ENCODE data around the gene IZUMO3. TPM values are rescaled to one million over a fixed set of nuclear protein-coding genes. Genes with fewer than 3 reads are reported as not detected.
"Not testable (repeated sequence)": the region's sequence is repeated elsewhere in the genome, so short reads cannot be mapped to it uniquely, and the experiment has no call there.

The IZUMO3 gene
- total RNA-seq, 1 experiment from 2014 or later, result not detected

DNA sequence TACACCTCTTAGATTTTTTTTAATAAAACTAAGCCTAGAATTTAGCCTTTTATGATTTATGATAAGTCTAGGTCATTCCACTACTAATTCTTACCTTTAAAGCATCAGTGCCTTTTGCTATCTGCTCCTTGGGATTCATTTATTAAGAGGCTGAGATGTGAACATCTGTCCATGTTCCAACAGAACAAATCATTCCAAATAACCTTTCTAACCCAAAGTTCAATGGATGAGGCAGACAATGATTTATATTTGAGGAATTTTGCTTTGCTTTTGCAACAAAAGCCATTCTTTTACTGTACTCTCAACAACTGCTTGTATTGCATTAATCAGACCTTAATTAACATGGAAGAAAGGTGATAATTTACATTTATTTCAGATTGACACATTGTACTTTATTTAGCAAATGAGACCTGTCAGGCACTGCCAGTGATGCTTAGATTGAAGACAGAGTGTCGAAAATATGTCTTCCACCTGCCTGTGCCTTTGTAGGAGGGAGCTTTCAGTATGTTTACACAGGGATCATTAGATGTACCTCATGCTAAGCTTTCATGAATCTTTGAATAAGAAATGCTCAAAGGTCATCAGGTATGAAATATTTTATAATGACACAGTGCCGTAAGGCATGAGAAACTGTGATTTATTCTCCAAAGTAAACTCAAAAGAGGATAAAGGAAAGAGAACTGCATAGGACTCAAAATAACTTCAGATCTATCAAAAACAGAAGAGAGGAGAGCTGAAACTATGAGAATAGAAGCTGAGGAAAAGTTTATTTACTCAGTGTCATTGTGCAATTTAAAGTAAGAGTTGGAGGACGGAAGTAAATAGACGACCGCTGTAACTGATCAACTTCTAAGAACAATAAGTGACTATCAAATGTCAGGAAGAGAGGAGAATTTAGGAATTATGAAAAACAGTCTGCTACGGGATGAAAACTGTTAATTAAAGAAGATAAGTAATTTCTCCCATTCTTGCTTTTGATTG is 36.7 kb upstream of the IZUMO3 start:
- intact Hi-C loops (cut with micrococcal nuclease; ENCODE audit: unreplicated experiment) (no loop called here), in situ Hi-C loops (cut with HindIII; ENCODE audit: low pct_unique_long_range_greater_than_20kb, low sequenced_read_pairs) (no loop called here)
- Histone ChIP-seq H3K9me3 (ENCODE audit: control insufficient read depth, insufficient read depth, low read depth, low read length) (no peaks in the 10 kb centered on the region), H3K27me3 (ENCODE audit: control insufficient read depth, insufficient read depth, low read length) (no peaks in the 10 kb centered on the region), H3K27ac (ENCODE audit: low read length) (no peak overlapping the region), H3K4me1 (ENCODE audit: control insufficient read depth, insufficient read depth, low read length) (no peaks in the 10 kb centered on the region), H3K36me3 (ENCODE audit: control insufficient read depth, insufficient read depth, low read length) (no peaks in the 10 kb centered on the region), H3K4me3 (ENCODE audit: low read depth in 2 of 2, low read length in 2 of 2) (no peak overlapping the region)
- DNase-seq (ENCODE audit: low read depth, low spot score) (no peak), ATAC-seq (no peak)
- no TSS peak for BruUV-seq (replicated peaks)
- POLR2A ChIA-PET, result no interaction called here
- TF ChIP-seq, protein P1, sequence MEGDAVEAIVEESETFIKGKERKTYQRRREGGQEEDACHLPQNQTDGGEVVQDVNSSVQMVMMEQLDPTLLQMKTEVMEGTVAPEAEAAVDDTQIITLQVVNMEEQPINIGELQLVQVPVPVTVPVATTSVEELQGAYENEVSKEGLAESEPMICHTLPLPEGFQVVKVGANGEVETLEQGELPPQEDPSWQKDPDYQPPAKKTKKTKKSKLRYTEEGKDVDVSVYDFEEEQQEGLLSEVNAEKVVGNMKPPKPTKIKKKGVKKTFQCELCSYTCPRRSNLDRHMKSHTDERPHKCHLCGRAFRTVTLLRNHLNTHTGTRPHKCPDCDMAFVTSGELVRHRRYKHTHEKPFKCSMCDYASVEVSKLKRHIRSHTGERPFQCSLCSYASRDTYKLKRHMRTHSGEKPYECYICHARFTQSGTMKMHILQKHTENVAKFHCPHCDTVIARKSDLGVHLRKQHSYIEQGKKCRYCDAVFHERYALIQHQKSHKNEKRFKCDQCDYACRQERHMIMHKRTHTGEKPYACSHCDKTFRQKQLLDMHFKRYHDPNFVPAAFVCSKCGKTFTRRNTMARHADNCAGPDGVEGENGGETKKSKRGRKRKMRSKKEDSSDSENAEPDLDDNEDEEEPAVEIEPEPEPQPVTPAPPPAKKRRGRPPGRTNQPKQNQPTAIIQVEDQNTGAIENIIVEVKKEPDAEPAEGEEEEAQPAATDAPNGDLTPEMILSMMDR (IDR thresholded peaks at IDR 0.05), result no peak
- TF ChIP-seq REST (IDR thresholded peaks at IDR 0.05; ENCODE audit: insufficient read depth in 1 of 2, low read depth in 2 of 2, low read length in 1 of 2) (no peak), TCF7L2 (IDR thresholded peaks at IDR 0.05; ENCODE audit: low read depth, low read length) (no peak), POLR2AphosphoS5 (IDR thresholded peaks at IDR 0.05; ENCODE audit: low read depth, low read length) (no peak), SIN3A (IDR thresholded peaks at IDR 0.05; ENCODE audit: borderline replicate concordance, insufficient read depth, low read depth, low read length) (no peak)
- CTCF ChIA-PET, result no interaction called here

DNA sequence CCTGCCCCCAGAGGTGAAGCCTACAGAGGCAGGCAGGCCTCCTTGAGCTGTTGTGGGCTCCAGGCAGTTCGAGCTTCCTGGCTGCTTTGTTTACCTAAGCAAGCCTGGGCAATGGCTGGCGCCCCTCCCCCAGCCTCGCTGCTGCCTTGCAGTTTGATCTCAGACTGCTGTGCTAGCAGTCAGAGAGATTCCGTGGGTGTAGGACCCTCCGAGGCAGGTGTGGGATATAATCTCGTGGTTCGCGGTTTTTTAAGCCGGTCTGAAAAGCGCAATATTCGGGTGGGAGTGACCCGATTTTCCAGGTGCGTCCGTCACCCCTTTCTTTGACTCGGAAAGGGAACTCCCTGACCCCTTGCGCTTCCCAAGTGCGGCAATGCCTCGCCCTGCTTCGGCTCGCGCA is 34.3 kb upstream of the IZUMO3 start:
- BruUV-seq (replicated peaks); ATAC-seq; POLR2A ChIA-PET: not testable (repeated sequence)

DNA sequence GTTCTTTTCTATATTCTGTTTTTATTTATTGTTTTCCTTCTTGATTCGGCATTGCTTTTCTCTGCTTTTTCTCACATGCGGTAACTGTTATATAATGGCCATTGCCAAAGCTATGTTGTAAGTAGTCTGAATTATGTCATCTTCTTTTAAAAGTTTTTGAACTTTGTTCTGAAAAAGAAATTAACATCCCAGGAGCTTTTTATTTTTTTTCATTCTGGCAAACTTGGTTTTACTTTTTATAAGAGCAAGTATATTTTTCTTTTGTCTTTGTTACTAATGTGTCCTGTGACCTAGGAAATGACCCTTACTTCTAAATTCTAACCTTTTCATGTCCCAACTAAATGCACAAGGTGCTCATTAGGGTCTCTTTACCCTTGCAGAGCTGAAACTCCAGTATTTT is 26.7 kb upstream of the IZUMO3 start:
- Histone ChIP-seq H3K27ac (ENCODE audit: low read length) (no peak overlapping the region), H3K9me3 (ENCODE audit: control insufficient read depth, insufficient read depth, low read depth, low read length) (no peaks in the 10 kb centered on the region), H3K36me3 (ENCODE audit: control insufficient read depth, insufficient read depth, low read length) (no peaks in the 10 kb centered on the region), H3K4me3 (ENCODE audit: low read depth in 2 of 2, low read length in 2 of 2) (no peak overlapping the region), H3K4me1 (ENCODE audit: control insufficient read depth, insufficient read depth, low read length) (no peaks in the 10 kb centered on the region), H3K27me3 (ENCODE audit: control insufficient read depth, insufficient read depth, low read length) (no peaks in the 10 kb centered on the region)
- in situ Hi-C loops (cut with HindIII; ENCODE audit: low pct_unique_long_range_greater_than_20kb, low sequenced_read_pairs), result no loop called here
- ChIA-PET POLR2A (no interaction called here), CTCF (no interaction called here)
- intact Hi-C loops (cut with micrococcal nuclease; ENCODE audit: unreplicated experiment), result no loop called here
- TF ChIP-seq TCF7L2 (IDR thresholded peaks at IDR 0.05; ENCODE audit: low read depth, low read length), result no peak
- TF ChIP-seq, protein P1 (IDR thresholded peaks at IDR 0.05), result no peak
- no peak for TF ChIP-seq REST (IDR thresholded peaks at IDR 0.05; ENCODE audit: insufficient read depth in 1 of 2, low read depth in 2 of 2, low read length in 1 of 2)
- no peak for TF ChIP-seq POLR2AphosphoS5 (IDR thresholded peaks at IDR 0.05; ENCODE audit: low read depth, low read length)
- no peak for TF ChIP-seq SIN3A (IDR thresholded peaks at IDR 0.05; ENCODE audit: borderline replicate concordance, insufficient read depth, low read depth, low read length)
- no peak for DNase-seq (ENCODE audit: low read depth, low spot score)
- no TSS peak for BruUV-seq (replicated peaks)
- ATAC-seq, result no peak

More for the DNA sequence above, 34.3 kb upstream of the IZUMO3 start:
- CTCF ChIA-PET; H3K27ac ChIP-seq (ENCODE audit: low read length); H3K4me1 ChIP-seq (ENCODE audit: control insufficient read depth, insufficient read depth, low read length); H3K9me3 ChIP-seq (ENCODE audit: control insufficient read depth, insufficient read depth, low read depth, low read length); DNase-seq (ENCODE audit: low read depth, low spot score); H3K36me3 ChIP-seq (ENCODE audit: control insufficient read depth, insufficient read depth, low read length); H3K27me3 ChIP-seq (ENCODE audit: control insufficient read depth, insufficient read depth, low read length); in situ Hi-C loops (cut with HindIII; ENCODE audit: low pct_unique_long_range_greater_than_20kb, low sequenced_read_pairs); intact Hi-C loops (cut with micrococcal nuclease; ENCODE audit: unreplicated experiment); H3K4me3 ChIP-seq (ENCODE audit: low read depth in 2 of 2, low read length in 2 of 2): not testable (repeated sequence)

Measured in Panc1 (cell line).